GM21825 (cell line): ENCODE results near the gene KCNB1.

Source experiments
- ATAC-seq: cut with Tn5 transposase; IDR thresholded peaks from one replicate; pipeline ENCODE4 v1.9.1; 2021; ENCODE audit warnings: mild to moderate bottlenecking, moderate library complexity; ENCODE audit not compliant: unreplicated experiment

Gene KCNB1

GRCh38 chr20:49501917-49502316 is 19.4 kb upstream of the KCNB1 start:
- no peak for ATAC-seq

- no peak for ATAC-seq
Measured at GRCh38 chr20:49497398-49497669, 14.9 kb upstream of the KCNB1 start.

GRCh38 chr20:49496553-49497397 is 14.3 kb upstream of the KCNB1 start:
- ATAC-seq = no peak

- ATAC-seq = no peak
Measured at GRCh38 chr20:49496043-49496442, 13.6 kb upstream of the KCNB1 start.

DNA sequence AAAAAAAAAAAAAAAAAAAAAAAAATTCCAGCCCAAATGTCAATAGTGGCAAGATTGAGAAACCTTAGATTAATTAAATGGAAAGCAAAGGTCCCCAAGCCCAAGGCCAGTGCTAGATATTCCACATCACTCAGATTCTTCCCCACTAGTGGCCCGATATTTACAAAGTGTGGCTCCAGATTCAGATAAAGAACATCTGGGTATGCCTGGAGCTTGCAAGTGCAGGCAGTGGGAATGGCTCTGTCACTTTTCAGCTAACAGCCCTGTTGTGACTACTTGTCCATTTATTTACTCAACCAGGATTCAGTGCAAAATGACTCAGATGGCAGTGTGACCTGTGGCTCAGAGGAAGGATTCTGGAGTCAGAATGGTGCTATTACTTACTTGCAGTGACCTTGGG is 8.2 kb upstream of the KCNB1 start:
- ATAC-seq = no peak

- ATAC-seq = no peak
Measured at GRCh38 chr20:49489688-49490087, 7.2 kb upstream of the KCNB1 start.

- ATAC-seq = no peak
Measured at GRCh38 chr20:49486064-49486463, 3.6 kb upstream of the KCNB1 start.

DNA sequence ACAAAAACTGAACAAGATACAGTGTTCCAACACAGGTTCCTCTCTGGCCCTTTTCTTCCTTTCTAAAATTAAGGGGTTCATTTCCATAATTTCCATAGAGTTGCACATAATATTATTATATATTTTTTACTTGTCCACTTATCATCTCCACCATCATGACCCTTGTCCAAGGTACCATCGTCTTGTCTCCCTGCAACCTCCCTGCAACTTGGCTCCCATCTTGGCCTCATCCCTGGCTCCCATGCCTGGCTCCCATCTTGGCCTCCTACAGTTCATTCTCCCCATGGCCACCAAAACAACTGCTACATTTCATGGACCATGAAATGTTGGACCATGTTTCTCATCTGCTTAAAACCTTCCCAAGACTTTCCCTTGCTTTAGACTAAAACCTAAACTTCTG is 3.1 kb upstream of the KCNB1 start:
- no peak for ATAC-seq

DNA sequence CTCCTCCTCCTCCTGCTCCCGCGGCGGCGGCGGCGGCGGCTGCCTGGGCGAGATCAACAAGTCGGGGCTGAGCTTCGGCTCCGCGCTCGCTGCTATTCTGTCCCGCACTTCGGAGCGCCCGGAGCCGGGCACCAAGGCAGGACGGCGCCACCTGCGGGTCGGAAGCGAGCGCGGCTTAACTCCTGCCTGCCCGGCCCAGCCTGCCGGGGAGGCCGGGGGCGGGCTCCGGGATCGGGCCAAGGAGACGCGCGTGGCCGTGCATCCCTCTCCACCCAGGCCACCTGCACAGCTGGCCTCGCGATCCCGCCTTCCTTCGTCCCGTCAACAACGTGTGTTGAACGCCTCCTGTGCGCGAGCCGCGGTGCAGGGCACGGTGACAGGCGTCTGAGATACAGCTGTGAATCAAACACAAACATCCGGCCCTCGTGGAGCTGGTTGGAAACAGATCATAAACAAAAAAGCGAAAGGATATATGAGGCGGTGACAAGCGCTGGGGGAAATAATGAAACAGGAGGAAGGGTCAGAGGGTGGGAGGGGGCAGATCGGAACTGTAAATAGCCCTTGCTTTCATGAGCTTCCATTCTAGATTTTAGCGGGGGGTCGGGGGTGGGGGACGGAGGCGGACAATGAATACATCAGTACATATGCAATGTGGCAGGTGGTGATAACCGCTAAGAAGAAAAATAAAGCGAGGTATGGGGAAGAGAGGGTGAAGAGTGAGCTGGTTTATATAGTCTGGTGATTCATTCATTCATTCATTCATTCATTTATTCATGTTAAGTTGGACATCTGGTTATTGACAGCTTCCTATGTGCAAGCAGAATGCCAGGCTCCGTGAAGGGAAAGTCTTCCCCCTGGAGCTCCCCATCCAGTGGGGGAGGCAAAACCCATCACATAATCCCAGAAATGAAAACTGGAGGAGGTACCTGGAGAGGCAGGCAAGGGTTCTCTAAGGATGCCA is 2.0 kb upstream of the KCNB1 start:
- no peak for ATAC-seq

GRCh38 chr20:49483696-49484123 is 1.2 kb upstream of the KCNB1 start:
- ATAC-seq = no peak

DNA sequence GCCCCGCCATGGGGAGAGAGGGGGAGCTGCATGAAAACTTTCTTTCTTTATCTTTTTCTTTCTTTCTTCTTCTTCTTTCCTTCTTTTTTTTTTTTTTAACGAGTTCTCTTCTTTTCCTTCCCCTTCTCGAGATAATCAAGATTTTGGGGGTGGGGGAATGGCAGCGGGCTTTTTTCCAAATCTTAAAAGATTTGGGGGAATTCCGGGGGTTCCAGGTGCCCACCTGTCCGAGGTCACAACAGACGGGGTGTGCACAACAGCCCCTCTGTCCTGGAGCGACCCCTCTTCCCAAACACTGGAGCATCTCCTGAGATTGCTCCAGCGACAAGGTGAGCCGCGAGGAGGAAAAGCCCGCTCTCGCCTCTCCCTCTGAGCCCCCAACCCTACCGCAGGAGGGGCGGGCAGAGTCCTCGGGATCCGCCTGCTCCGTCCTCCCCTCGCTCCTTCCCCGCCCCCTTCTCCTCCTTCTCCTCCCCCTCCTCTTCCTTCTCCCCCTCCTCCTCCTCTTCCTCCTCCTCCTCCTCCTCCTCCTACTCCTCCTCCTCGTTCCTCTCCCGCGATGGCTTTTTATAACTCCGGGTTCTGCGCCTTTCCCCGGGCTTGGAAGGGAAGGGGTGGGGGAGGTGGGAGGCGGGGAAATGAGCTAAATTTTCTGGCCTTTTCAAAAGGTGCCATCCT is 689 bp upstream of the KCNB1 start:
- no peak for ATAC-seq

- no peak for ATAC-seq
Measured at GRCh38 chr20:49482173-49482572, 295 bp downstream of the KCNB1 start.

DNA sequence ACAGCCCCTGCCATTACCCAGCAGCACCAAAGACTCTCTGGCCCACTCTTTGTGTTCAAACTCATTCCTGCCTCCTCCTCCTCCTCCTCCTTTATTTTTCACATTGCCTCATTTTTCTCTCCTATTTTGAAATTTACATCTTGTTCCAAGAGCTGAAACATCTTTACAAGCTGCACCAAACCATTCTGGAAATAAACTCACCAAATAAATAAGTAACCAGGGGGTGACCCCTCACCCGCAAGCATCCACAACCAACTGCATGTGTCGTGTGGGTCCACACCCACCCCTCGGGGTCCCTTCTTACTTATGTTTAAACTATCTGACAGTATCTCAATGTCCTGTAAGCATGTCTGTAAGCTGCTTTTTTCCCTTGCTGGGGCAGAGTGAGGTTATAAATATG is 1.4 kb downstream of the KCNB1 start:
- no peak for ATAC-seq

- no peak for ATAC-seq
Measured at GRCh38 chr20:49480236-49480635, 2.2 kb downstream of the KCNB1 start.

DNA sequence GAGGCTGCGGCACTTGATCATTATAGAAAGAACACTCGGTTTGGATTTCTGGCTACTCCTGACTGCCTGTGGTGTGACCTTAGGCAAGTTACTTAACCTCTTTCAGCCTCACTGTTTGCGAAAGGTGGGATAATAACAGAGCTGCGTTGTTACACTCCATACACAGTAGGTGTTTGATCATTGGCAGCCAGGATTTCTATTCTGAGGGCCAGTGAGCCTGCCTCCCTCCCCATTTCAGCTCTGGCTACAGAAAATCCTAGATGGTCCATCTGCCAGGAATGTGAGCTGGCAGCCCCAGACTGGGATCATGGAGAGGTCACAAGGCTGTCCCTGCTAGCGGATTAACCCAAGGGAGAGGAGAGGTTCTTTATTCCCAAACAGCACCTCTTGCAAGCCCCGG is 2.7 kb downstream of the KCNB1 start:
- ATAC-seq = no peak

- no peak for ATAC-seq
Measured at GRCh38 chr20:49478754-49479689, 3.4 kb downstream of the KCNB1 start.

GRCh38 chr20:49478266-49478665 is 4.2 kb downstream of the KCNB1 start:
- no peak for ATAC-seq

DNA sequence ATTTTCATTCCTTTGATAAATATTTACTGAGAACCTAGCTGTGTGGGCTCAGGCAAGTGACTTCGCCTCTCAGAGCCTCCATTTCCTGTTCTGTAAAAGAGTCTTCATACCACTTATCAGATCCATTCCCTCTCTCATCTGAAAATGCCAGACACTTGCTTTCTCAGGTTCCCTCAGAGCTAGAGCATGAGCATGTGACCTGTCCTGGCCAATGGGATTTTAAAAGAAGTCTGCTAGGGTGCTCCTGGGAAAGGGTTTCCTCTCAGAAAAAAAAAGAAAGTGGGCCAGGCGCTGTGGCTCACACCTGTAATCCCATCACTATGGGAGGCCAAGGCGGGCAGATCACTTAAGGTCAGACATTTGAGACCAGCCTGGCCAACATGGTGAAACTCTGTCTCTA is 5.3 kb downstream of the KCNB1 start:
- no peak for ATAC-seq

- ATAC-seq = no peak
Measured at GRCh38 chr20:49476016-49476355, 6.5 kb downstream of the KCNB1 start.

DNA sequence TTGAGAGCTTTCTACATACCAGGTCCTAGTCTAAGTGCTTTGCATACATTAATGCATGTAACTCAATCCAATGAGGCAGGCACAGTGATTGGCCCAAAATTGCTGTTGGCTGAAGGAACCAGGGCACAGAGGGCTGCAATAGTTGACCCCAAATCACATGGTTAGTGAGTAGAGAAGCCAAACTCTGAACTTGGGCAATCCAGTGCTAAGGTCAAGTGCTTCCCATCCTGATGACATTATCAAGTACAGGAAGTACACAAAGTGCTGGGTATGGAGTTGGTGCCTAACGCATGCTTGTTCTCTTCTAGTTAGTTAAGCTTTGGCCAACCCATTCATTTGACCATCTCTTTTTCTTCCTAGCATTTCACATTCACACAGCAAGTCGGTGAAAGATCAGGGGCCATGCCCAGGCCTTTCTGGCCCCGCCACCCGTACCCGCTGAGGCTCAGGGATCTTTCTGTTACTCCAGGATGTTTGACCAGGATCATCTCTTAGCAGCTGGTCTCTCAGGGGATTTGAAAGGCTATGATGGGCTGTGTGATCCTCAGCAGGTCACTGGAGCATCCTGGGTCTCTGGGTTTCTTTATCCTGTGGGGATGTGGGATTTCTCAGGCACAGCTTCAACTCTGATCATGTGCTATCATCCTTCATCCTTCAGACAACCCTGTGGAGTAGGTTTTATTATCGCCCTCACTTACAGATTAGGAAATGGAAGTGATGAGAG is 7.0 kb downstream of the KCNB1 start:
- ATAC-seq = no peak
